IPS DF 6.9 (cell line): Measurements from ENCODE around the gene RPL3.

Experiments
- DNase-seq: peaks from one replicate; pipeline ENCODE4 v3.0.0-alpha.2; 2013; ENCODE audit warnings: low read depth, low spot score
- H3K27ac ChIP-seq: one replicate; pipeline ENCODE4 v1.5.1; 2013; ENCODE audit warnings: low read length, control low read depth
- H3K27me3 ChIP-seq: 2 replicates; pipeline ENCODE4 v1.6.1; 2013; ENCODE audit warnings: mild to moderate bottlenecking, low read length; ENCODE audit not compliant: control insufficient read depth, insufficient read depth
- H3K36me3 ChIP-seq: 2 replicates; pipeline ENCODE4 v1.6.1; 2013; ENCODE audit warnings: low read length; ENCODE audit not compliant: control insufficient read depth, insufficient read depth
- H3K4me1 ChIP-seq: 2 replicates; pipeline ENCODE4 v1.6.1; 2013; ENCODE audit warnings: low read length; ENCODE audit not compliant: control insufficient read depth, insufficient read depth
- H3K4me3 ChIP-seq: 2 replicates; pipeline ENCODE4 v1.5.1; 2013; ENCODE audit warnings: mild to moderate bottlenecking, low read length
- H3K9me3 ChIP-seq: 2 replicates; pipeline ENCODE4 v1.6.1; 2013; ENCODE audit warnings: low read length, inconsistent platforms; ENCODE audit not compliant: control insufficient read depth, insufficient read depth
- WGBS: extraction: QIAGEN DNeasy Blood & Tissue Kit; methylation state at CpG from one replicate; pipeline ENCODE4 v1.1.7; 2013; ENCODE audit warnings: mixed read lengths, missing lambda C conversion rate; ENCODE audit not compliant: insufficient read length, insufficient coverage; 5-methylcytosine and 5-hydroxymethylcytosine counted together

Gene RPL3

GRCh38 chr22:39281126-39281525 is 38.3 kb downstream of the RPL3 start:
- H3K27ac ChIP-seq: no peak overlapping the region
- H3K9me3 ChIP-seq: no peaks in the 10 kb centered on the region
- no peaks in the 10 kb centered on the region for H3K4me1 ChIP-seq
- no peak for DNase-seq
- no peak overlapping the region for H3K4me3 ChIP-seq
- no CpG with 5 or more reads among the region's 6 CpGs for WGBS
- H3K27me3 ChIP-seq: no peaks in the 10 kb centered on the region
- H3K36me3 ChIP-seq: no peaks in the 10 kb centered on the region

GRCh38 chr22:39280250-39280649 is 39.2 kb downstream of the RPL3 start:
- H3K27me3 ChIP-seq: no peaks in the 10 kb centered on the region
- whole genome bisulfite sequencing: no CpG with 5 or more reads among the region's 7 CpGs
- no peaks in the 10 kb centered on the region for H3K36me3 ChIP-seq
- H3K4me3 ChIP-seq: no peak overlapping the region
- no peaks in the 10 kb centered on the region for H3K9me3 ChIP-seq
- no peak for DNase-seq
- H3K27ac ChIP-seq: no peak overlapping the region
- no peaks in the 10 kb centered on the region for H3K4me1 ChIP-seq

- no peaks in the 10 kb centered on the region for H3K36me3 ChIP-seq
- no CpG with 5 or more reads among the region's 23 CpGs for WGBS
- H3K27me3 ChIP-seq: no peaks in the 10 kb centered on the region
- no peaks in the 10 kb centered on the region for H3K9me3 ChIP-seq
- H3K27ac ChIP-seq: no peak overlapping the region
- no peak overlapping the region for H3K4me3 ChIP-seq
- no peaks in the 10 kb centered on the region for H3K4me1 ChIP-seq
- no peak for DNase-seq
Observed at GRCh38 chr22:39279170-39279850, 40.1 kb downstream of the RPL3 start.

- Histone ChIP-seq H3K4me1 (no peaks in the 10 kb centered on the region), H3K27me3 (no peaks in the 10 kb centered on the region), H3K27ac (no peak overlapping the region), H3K36me3 (no peaks in the 10 kb centered on the region), H3K9me3 (no peaks in the 10 kb centered on the region), H3K4me3 (no peak overlapping the region)
- WGBS: no CpG with 5 or more reads among the region's 13 CpGs
- no peak for DNase-seq
Observed at GRCh38 chr22:39278040-39278439, 41.4 kb downstream of the RPL3 start.

- no peaks in the 10 kb centered on the region for H3K9me3 ChIP-seq
- H3K27me3 ChIP-seq: no peaks in the 10 kb centered on the region
- no peaks in the 10 kb centered on the region for H3K4me1 ChIP-seq
- H3K27ac ChIP-seq: no peak overlapping the region
- no CpG with 5 or more reads among the region's 6 CpGs for WGBS
- no peak overlapping the region for H3K4me3 ChIP-seq
- H3K36me3 ChIP-seq: no peaks in the 10 kb centered on the region
- no peak for DNase-seq
Observed at GRCh38 chr22:39277142-39277607, 42.2 kb downstream of the RPL3 start.

GRCh38 chr22:39276440-39277141 is 42.8 kb downstream of the RPL3 start:
- Histone ChIP-seq H3K4me1 (no peaks in the 10 kb centered on the region), H3K27ac (no peak overlapping the region), H3K4me3 (no peak overlapping the region), H3K27me3 (no peaks in the 10 kb centered on the region), H3K9me3 (no peaks in the 10 kb centered on the region), H3K36me3 (no peaks in the 10 kb centered on the region)
- DNase-seq: no peak
- WGBS: no CpG with 5 or more reads among the region's 12 CpGs

- no peak overlapping the region for H3K4me3 ChIP-seq
- H3K4me1 ChIP-seq: no peaks in the 10 kb centered on the region
- WGBS: no CpG with 5 or more reads among the region's 9 CpGs
- H3K36me3 ChIP-seq: no peaks in the 10 kb centered on the region
- DNase-seq: no peak
- no peak overlapping the region for H3K27ac ChIP-seq
- no peaks in the 10 kb centered on the region for H3K27me3 ChIP-seq
- H3K9me3 ChIP-seq: no peaks in the 10 kb centered on the region
Observed at GRCh38 chr22:39275814-39276439, 43.5 kb downstream of the RPL3 start.

- Histone ChIP-seq H3K9me3 (no peaks in the 10 kb centered on the region), H3K36me3 (no peaks in the 10 kb centered on the region), H3K4me1 (no peaks in the 10 kb centered on the region), H3K27ac (no peak overlapping the region), H3K27me3 (no peaks in the 10 kb centered on the region), H3K4me3 (no peak overlapping the region)
- no CpG with 5 or more reads among the region's 17 CpGs for WGBS
- no peak for DNase-seq
Observed at GRCh38 chr22:39273950-39274887, 45.2 kb downstream of the RPL3 start.

GRCh38 chr22:39270792-39271191 is 48.6 kb downstream of the RPL3 start:
- no CpG with 5 or more reads among the region's 9 CpGs for WGBS
- H3K4me1 ChIP-seq: no peaks in the 10 kb centered on the region

GRCh38 chr22:39270280-39270679 is 49.1 kb downstream of the RPL3 start:
- no CpG with 5 or more reads among the region's 5 CpGs for WGBS
- DNase-seq: no peak
- Histone ChIP-seq H3K4me3 (no peak overlapping the region; the same call in 1 of the 2 replicates), H3K9me3 (no peaks in the 10 kb centered on the region), H3K27me3 (no peaks in the 10 kb centered on the region), H3K27ac (no peak overlapping the region), H3K36me3 (no peaks in the 10 kb centered on the region), H3K4me1 (no peaks in the 10 kb centered on the region)

More at GRCh38 chr22:39270792-39271191, 48.6 kb downstream of the RPL3 start:
- Histone ChIP-seq H3K27ac (no peak overlapping the region), H3K9me3 (no peaks in the 10 kb centered on the region), H3K27me3 (no peaks in the 10 kb centered on the region), H3K4me3 (no peak overlapping the region), H3K36me3 (no peaks in the 10 kb centered on the region)
- DNase-seq: no peak
